ENCODE results near the gene C2CD2. TPM values are rescaled to one million over a fixed set of nuclear protein-coding genes. Genes with fewer than 3 reads are reported as not detected.

C2CD2 gene
- total RNA-seq, 2 donors from 2014 or later, result 10.4 to 25.4 TPM

DNA sequence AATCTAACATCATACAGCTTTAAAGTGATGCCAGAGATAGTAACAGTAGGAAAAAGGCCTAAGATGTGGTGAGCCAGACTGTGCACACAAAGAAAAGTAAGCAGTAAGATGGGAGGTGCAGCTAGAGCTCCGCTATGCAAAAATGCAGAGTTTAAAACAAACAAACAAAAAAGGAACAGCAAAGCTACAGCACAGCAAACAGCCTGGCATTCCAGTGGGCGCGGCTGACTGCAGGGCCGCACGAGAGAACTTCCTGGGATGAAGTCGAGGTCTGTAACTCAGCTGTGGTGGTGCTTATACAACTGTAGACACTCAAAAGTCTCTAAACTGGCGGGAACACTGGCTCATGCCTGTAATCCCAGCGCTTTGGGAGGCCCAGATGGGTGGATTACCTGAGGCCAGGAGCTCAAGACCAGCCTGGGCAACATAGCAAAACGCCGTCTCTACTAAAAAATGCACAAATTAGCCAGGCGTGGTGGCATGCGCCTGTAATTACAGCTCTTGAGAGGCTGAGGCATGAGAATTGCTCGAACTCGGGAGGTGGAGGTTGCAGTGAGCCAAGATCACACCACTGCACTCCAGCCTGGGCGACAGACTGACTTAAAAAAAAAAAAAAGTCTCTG is 104.7 kb downstream of the C2CD2 start:
- intact Hi-C loops (cut with DNase I), result no loop called here
- no peak overlapping the region for H3K27ac ChIP-seq
- no peak for DNase-seq
- H3K4me1 ChIP-seq, result no peaks in the 10 kb centered on the region
- TF ChIP-seq POLR2A (IDR thresholded peaks at IDR 0.05), result no peak
- TF ChIP-seq, protein P1, sequence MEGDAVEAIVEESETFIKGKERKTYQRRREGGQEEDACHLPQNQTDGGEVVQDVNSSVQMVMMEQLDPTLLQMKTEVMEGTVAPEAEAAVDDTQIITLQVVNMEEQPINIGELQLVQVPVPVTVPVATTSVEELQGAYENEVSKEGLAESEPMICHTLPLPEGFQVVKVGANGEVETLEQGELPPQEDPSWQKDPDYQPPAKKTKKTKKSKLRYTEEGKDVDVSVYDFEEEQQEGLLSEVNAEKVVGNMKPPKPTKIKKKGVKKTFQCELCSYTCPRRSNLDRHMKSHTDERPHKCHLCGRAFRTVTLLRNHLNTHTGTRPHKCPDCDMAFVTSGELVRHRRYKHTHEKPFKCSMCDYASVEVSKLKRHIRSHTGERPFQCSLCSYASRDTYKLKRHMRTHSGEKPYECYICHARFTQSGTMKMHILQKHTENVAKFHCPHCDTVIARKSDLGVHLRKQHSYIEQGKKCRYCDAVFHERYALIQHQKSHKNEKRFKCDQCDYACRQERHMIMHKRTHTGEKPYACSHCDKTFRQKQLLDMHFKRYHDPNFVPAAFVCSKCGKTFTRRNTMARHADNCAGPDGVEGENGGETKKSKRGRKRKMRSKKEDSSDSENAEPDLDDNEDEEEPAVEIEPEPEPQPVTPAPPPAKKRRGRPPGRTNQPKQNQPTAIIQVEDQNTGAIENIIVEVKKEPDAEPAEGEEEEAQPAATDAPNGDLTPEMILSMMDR (IDR thresholded peaks at IDR 0.05), result no peak
- no peak overlapping the region for H3K4me3 ChIP-seq
- ATAC-seq, result no peak
- H3K36me3 ChIP-seq (replicated peaks in 1 of 2; ENCODE audit: insufficient read depth in 1 of 2, low read depth in 2 of 2), result no peaks in the 10 kb centered on the region
- WGBS, 2 donors, result 91 to 96% methylated on average over 15 of the region's 15 CpGs
- H3K9me3 ChIP-seq, result no peaks in the 10 kb centered on the region
- no peaks in the 10 kb centered on the region for H3K27me3 ChIP-seq

DNA sequence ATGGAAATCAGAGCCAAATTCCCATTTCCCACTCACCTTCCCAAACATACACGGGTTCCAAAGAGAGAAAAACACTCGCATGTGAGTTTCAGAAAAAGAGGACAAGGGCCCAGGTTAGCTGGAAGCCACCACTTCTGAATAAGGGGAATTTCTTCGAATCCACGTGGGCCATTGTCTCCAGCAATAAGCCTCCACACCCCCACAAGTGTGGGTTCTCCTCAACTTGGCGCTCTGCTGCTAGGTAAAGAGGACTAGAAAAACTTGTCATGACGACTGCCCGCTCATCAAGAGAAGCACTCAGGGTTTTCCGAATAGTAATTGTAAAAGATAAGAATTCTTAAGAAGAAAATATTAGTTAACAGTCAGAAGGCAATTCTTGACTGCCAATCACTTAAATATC is 105.3 kb downstream of the C2CD2 start:
- TF ChIP-seq, protein P1 (IDR thresholded peaks at IDR 0.05), result no peak
- TF ChIP-seq POLR2A (IDR thresholded peaks at IDR 0.05), result no peak
- ATAC-seq, result no peak
- Histone ChIP-seq H3K9me3 (no peaks in the 10 kb centered on the region), H3K4me1 (no peaks in the 10 kb centered on the region), H3K4me3 (no peak overlapping the region), H3K27me3 (no peaks in the 10 kb centered on the region), H3K36me3 (replicated peaks in 1 of 2; ENCODE audit: insufficient read depth in 1 of 2, low read depth in 2 of 2) (no peaks in the 10 kb centered on the region), H3K27ac (no peak overlapping the region)
- DNase-seq, result no peak
- intact Hi-C loops (cut with DNase I), result no loop called here
- 83 to 85% methylated on average over 8 of the region's 8 CpGs for WGBS, 2 donors

DNA sequence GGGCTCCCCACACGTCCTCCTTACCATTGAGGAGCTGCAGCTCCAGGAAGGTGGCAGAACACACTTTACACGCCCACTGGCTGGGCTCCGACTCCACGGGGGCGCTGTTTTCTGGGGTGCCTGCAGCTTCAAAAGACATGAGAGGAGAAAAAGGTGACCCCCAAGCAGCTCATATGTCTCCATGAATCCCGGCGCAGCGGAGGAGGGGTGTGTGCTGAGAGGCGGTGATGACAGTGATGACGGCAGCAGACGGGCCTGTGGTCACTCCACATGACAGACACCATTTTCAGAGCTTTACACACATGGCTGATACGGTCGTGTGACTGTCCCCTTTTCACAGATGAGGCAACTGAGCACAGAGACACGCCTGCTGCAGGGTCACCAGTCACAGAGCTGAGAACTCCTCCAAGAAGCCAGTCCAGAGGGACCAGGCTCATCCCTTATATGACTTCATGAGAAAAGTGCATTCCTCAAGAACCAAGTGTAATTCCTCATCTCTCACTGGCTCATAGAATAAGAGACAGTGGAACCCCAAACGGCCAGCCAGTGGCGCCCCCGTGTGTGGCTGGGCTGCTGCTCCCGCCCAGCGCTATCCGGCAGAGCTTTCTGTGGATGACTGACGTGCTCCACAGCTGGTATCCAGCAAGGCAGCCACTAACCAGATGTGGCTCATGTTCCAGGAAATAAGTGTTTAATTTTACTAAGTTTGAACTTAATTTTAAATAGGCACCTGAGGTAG is 106.6 kb downstream of the C2CD2 start:
- Histone ChIP-seq H3K4me1 (no peaks in the 10 kb centered on the region), H3K4me3 (no peak overlapping the region), H3K36me3 (replicated peaks in 1 of 2; ENCODE audit: insufficient read depth in 1 of 2, low read depth in 2 of 2) (no peaks in the 10 kb centered on the region), H3K27me3 (no peaks in the 10 kb centered on the region), H3K27ac (no peak overlapping the region), H3K9me3 (no peaks in the 10 kb centered on the region)
- intact Hi-C loops (cut with DNase I), result no loop called here
- WGBS, 2 donors, result 86% methylated on average over 12 to 21 of the region's 21 CpGs
- TF ChIP-seq, protein P1 (IDR thresholded peaks at IDR 0.05), result no peak
- TF ChIP-seq POLR2A (IDR thresholded peaks at IDR 0.05), result no peak
- DNase-seq (no peak), ATAC-seq (no peak)

DNA sequence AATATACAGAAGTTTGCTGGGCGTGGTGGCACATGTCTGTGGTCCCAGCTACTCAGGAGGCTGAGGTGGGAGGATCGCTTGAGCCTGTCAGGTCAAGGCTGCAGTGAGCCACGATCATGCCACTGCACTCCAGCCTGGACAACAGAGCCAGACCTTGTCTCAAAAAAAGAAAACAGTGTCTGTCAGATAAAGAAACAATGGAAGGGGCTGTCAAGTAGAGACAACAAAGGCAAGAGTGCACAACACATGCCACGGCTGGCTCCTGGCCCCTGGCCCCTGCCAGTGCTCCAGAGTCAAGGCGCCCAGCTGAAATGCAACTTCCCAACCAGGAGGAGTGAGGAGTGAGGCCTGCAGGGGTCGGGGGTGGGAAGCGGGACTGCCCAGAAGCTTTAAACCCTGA is 107.3 kb downstream of the C2CD2 start:
- DNase-seq, result no peak

More for the DNA sequence above, 107.3 kb downstream of the C2CD2 start:
- Histone ChIP-seq H3K9me3 (no peaks in the 10 kb centered on the region), H3K4me1 (no peaks in the 10 kb centered on the region), H3K4me3 (no peak overlapping the region), H3K27me3 (no peaks in the 10 kb centered on the region), H3K36me3 (replicated peaks in 1 of 2; ENCODE audit: insufficient read depth in 1 of 2, low read depth in 2 of 2) (no peaks in the 10 kb centered on the region), H3K27ac (no peak overlapping the region)
- no peak for TF ChIP-seq POLR2A (IDR thresholded peaks at IDR 0.05)
- TF ChIP-seq, protein P1 (IDR thresholded peaks at IDR 0.05), result no peak
- 84 to 87% methylated on average over 6 to 7 of the region's 7 CpGs for WGBS, 2 donors
- ATAC-seq, result no peak
- intact Hi-C loops (cut with DNase I), result no loop called here

All from body of pancreas (tissue), 4 donors.